LNCAP (cell line): ENCODE data around the gene TNS3.

ENCODE experiments used
- TF ChIP-seq, protein P1 (sequence below): fragments of 450-650 bp; IDR thresholded peaks from 2 replicates; pipeline ENCODE4 v1.5.1; 2017; ENCODE audit warnings: mild to moderate bottlenecking

Gene TNS3

DNA sequence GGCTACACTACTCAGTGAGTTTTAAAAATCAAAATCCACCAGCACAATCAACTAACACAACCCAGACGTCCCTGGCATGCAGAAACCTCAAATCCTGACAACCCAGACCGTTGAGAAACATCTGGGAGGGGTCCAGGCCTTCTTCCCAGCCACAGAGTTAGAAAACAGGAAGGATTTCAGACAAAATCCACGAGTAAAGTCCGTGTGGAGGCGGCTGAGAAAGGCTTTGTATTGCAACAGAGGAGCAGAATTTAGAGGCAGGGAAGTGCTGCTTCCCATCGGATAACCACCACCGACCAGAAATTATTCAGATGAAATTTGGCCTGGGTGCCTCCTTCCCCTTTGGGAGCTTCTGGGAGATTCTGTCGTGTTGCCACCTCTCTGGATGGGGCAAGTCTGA is 61.5 kb downstream of the TNS3 start:
- TF ChIP-seq, protein P1, sequence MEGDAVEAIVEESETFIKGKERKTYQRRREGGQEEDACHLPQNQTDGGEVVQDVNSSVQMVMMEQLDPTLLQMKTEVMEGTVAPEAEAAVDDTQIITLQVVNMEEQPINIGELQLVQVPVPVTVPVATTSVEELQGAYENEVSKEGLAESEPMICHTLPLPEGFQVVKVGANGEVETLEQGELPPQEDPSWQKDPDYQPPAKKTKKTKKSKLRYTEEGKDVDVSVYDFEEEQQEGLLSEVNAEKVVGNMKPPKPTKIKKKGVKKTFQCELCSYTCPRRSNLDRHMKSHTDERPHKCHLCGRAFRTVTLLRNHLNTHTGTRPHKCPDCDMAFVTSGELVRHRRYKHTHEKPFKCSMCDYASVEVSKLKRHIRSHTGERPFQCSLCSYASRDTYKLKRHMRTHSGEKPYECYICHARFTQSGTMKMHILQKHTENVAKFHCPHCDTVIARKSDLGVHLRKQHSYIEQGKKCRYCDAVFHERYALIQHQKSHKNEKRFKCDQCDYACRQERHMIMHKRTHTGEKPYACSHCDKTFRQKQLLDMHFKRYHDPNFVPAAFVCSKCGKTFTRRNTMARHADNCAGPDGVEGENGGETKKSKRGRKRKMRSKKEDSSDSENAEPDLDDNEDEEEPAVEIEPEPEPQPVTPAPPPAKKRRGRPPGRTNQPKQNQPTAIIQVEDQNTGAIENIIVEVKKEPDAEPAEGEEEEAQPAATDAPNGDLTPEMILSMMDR = no peak

DNA sequence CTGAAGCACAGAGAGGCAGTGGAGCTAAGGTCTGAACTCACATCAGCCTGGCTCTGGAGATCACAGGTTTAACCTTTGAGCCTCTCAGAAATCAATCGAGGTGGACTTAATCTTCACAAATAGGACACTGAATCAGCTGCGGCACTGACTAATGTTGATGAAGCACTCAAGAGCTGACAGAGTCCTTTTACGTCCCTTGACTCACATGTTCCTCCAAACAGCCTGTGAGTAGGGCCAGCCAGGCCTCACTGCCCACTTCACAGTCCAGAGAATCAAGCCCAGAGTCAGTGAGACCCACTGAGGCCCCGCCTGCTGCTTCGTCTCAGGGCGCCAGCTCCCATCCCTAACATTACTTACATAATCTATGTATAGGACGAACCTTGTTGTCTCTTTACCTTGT is 63.1 kb downstream of the TNS3 start:
- TF ChIP-seq, protein P1 = no peak

DNA sequence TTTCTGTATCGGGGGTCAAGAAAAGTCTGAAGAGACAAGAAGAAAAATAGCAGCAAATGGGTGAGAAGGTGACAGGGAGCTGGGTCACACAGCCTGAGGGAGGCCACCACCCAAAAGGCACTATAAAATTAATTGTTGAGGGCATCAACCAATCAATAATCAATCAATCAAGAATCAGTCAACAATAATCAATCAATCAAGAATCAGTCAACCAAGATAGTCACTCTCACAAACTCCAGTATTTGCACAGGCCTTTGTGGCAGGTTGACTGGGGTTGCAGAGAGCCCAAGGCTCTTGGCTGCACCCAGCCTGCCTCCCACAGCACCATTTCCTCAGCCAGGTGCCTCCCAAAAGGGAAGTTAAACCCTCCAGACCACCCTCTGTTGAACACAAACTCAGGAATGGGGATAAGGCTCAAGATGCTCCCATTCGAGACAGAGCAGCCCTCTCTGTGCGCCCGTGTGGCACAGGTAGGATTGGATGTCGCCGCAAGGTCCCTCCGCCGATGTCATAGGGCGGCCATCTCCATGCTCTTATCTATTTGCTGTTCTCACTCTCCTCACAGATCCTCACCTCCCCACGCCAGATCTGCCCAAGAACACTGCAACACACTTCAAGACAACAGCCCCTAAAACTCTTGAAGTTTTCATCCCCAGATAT is 64.0 kb downstream of the TNS3 start:
- TF ChIP-seq, protein P1 = no peak

DNA sequence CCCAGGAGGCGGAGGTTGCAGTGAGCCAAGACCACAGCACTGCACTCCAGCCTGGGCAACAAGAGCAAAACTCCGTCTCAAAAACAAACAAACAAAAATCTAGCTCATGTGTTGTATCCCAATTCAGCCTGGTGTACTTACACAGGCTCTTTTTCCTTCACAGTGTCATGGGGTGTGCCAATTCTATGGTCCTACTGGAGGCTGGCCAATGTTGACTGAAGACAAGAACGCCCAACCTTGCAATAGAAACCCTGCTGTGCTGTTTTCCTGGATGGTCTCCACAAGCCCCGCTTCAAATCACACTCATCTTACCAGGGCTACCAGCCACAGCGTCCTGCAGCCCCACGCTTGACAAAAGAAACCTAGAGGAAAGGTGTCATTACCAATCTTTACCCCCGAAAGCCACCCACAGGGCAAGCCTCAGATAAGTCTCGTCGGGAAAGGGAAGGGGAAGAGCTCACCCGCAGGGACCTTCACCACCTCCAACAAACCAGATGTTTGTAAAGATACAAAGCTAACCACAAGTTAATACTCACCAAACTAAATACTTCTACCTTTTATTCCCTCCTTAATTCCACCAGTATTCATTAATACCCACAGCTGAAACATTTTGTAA is 64.8 kb downstream of the TNS3 start:
- TF ChIP-seq, protein P1 = no peak

DNA sequence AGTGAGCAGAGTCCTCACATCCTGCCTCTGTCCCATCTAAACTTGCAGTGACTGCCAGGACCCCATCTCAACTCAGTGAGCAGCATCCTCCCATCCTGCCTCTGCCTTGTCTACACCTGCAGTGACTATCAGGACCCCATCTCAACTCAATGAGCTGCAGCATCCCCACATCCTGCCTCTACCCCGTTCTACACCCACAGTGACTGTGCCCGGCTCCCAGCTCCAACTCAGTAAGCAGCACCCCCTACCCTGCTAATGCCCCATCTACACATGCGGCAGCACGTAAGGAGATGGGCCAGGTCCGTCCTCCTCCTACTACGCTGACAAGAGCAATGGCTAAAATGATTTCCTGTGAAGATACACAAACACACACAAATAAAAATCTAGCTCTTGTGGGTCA is 65.5 kb downstream of the TNS3 start:
- TF ChIP-seq, protein P1 = no peak

DNA sequence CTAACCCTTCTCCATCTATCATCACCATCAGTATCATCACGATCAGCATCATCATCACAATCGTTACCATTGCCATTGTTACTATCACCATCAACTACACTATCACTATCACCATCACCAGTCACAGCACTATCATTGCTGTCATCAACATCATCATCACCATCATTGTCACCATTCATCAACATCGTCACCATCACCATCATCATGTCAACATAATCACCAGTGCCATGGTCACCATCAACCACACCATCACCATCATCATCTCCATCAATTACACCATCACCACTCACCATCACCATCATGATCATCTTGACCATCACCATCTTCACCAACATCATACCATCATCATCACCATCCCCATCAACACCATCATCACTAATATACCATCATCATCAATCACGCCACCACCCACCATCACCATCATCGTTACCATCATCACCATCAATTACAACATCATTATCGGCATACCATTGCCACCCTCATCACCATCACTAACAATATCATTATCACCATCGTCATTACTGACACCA is 66.5 kb downstream of the TNS3 start:
- TF ChIP-seq, protein P1 = no peak

DNA sequence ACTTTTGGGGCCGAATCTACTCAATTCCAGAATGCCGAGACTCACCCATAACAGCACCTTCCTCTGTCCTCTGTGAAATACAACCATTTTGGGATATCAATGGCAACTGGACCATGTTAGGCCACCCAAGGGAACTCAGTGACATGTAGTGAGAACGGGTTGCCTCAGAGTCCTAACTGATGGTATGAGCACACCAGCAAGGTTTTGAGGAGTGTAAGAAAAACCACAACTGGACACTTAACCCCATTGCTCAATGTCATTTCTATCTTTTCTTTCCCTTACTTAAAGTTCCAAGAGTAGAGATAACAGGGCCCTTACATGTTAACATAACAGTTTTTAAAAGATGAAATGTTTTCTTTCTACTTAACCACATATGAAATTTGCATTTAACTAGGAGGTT is 67.1 kb downstream of the TNS3 start:
- TF ChIP-seq, protein P1 = no peak
